HFF-Myc (cell line): ENCODE data around the gene ST3GAL3.

ENCODE experiments used
- DNase-seq: peaks from one replicate; pipeline ENCODE4 v3.0.0-alpha.2; 2011; ENCODE audit warnings: low read depth; ENCODE audit errors: extremely low read depth
- H3K4me3 ChIP-seq: replicated peaks from 2 replicates; pipeline ENCODE4 v1.5.1; 2011; ENCODE audit warnings: low read depth, mild to moderate bottlenecking, control low read depth, low read length
- TF ChIP-seq, protein P1 (sequence below): IDR thresholded peaks from 2 replicates; pipeline ENCODE4 v1.5.1; 2012; ENCODE audit warnings: mild to moderate bottlenecking, low read depth, low read length, control low read depth; ENCODE audit errors: missing control alignments

The ST3GAL3 gene

DNA sequence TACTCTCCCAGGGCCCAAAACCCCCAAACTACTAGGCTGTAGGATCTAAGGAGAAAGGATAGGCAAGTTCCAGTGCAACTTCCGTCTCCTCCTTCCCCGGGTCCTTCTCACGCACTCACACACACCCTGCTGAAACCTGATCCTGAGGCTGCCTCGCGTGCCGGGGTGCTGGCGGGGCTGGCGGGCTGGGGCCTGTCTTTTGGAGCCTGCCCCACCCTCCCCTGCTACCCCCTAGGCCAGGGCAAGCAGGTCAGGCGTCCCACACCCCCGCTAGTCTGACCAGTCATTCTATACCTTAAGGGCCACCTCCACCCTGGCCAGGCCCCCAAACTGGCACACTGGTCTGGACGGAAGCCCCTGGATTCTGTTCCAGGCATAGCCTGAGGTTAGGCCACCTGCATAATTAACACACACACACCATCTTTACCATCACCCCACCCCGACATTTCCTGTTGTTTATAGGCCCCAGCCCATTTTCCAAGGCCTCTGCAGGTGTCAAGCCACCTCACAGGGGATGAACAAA, 178.0 kb downstream of the ST3GAL3 start:
- TF ChIP-seq, protein P1, sequence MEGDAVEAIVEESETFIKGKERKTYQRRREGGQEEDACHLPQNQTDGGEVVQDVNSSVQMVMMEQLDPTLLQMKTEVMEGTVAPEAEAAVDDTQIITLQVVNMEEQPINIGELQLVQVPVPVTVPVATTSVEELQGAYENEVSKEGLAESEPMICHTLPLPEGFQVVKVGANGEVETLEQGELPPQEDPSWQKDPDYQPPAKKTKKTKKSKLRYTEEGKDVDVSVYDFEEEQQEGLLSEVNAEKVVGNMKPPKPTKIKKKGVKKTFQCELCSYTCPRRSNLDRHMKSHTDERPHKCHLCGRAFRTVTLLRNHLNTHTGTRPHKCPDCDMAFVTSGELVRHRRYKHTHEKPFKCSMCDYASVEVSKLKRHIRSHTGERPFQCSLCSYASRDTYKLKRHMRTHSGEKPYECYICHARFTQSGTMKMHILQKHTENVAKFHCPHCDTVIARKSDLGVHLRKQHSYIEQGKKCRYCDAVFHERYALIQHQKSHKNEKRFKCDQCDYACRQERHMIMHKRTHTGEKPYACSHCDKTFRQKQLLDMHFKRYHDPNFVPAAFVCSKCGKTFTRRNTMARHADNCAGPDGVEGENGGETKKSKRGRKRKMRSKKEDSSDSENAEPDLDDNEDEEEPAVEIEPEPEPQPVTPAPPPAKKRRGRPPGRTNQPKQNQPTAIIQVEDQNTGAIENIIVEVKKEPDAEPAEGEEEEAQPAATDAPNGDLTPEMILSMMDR: no peak
- H3K4me3 ChIP-seq: no peak overlapping the region
- DNase-seq: no peak

DNA sequence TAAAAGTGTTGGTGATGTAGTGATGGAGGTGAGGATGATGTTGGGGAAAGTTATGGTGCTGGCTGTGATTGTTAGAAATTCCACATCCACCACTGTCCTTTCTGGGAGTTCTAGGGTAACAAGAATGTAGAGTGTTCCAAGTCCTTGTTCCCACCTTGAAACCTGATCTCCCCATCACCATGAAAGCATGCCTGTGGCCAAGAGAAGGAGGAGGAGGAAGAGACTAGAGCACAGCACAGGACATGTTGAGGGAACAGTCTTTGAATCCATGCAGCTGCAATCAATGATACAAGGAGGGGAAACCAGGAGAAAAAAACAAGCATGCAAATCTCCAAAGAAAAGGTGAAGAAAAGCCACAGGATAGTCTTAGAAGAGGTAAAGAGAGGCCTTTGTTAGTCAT, 180.4 kb downstream of the ST3GAL3 start:
- DNase-seq: no peak
- no peak overlapping the region for H3K4me3 ChIP-seq
- TF ChIP-seq, protein P1: no peak

DNA sequence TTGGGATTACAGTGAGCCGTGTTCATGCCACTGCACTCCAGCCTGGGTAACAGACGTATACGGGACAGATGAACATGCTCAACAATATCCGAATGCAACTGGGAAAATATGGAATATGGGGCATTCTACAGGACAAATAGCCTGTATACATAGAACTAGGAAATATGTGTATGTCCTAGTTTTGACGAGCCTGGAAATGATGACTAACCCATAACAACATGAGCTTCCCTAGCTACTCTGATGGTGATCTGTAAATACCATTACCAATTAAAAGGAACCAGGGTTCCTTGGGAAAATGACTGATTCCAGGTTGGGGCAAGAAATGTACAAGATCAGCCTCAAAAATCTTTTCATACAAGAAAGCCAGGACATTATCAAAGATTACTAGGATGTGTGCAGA, 183.5 kb downstream of the ST3GAL3 start:
- DNase-seq: no peak
- TF ChIP-seq, protein P1: no peak
- no peak overlapping the region for H3K4me3 ChIP-seq

DNA sequence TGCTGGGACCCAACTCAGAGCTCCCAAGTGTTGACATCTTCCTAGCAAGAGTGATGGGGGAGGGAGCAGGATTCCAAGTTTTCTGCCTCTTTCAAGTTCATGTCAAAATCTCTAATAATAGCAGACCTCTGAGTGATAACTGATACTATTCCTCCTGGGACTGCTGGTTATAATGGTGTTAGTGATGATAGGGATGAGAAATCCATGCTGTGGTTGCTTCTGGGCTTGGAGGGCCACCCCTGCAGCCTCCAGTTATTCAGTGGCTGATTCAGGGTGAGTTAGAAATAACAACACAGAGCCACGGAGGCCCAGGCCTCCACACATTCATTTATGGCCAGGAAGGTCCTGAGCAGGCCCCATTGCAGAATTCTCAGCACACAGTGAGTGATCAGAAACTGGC, 185.7 kb downstream of the ST3GAL3 start:
- no peak overlapping the region for H3K4me3 ChIP-seq
- DNase-seq: no peak
- TF ChIP-seq, protein P1: no peak

DNA sequence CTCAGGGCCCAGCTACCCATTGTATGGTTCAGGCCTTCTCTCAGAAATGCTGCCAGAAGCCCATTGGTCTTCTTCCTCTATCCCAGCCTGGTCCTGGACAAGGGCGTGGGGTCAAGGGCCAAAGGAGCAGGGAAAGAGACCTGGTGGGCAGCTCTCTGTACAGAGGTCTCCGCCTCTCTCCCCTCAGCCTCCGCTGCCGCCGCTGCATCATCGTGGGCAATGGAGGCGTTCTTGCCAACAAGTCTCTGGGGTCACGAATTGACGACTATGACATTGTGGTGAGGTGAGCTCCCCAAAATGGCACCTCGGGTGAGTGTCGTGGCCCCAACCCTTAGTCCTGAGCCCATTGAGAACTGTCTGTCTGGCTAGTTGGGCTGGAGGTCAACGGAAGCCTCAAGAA, 191.6 kb downstream of the ST3GAL3 start:
- TF ChIP-seq, protein P1: no peak

DNA sequence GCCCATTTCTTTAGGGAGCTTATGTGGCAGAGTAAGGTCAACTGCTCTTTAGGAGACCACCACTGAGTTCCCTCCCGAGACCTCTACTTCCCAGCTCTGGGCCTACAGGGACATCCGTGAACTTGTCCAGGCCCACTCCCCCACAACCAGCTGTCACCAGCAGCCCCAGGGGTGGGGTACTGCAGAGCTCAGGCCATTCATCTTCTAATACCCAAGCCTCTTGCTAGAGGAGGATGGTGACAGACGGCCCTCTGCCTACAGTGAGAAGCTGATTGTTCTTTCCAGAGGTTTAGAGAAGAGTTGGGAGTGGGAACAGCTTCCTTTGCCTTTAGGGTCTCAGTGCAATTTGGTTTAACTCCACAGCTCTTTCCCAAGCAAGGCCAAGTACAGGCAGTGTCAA, 193.1 kb downstream of the ST3GAL3 start:
- DNase-seq: no peak
- no peak overlapping the region for H3K4me3 ChIP-seq
- TF ChIP-seq, protein P1: no peak

More for the DNA sequence above, 191.6 kb downstream of the ST3GAL3 start:
- no peak for DNase-seq
- no peak overlapping the region for H3K4me3 ChIP-seq
